SK-N-SH (cell line): ENCODE measurements around the gene TMOD3. TPM values are rescaled to one million over a fixed set of nuclear protein-coding genes. Genes with fewer than 3 reads are reported as not detected.

Experiments used
- CTCF ChIA-PET: fragments of 300-600, 350-600 bp; formaldehyde crosslinking; extraction: SDS; loops from one replicate; lab custom pipeline; 2021; lab: Yijun Ruan, JAX
- POLR2A ChIA-PET: fragments of 350-600 bp; sonication (Branson Sonifier 250); formaldehyde crosslinking; extraction: SDS; loops from one replicate; lab custom pipeline; 2020; ENCODE audit warnings: antibody characterized with exemption, inconsistent platforms; lab: Yijun Ruan, JAX
- DNase-seq: peaks from one replicate; pipeline ENCODE4 v3.0.0; 2012
- H2AFZ ChIP-seq: fragments of 200-600 bp; sonication (generic); 2 replicates; pipeline ENCODE4 v1.8.1; 2016; ENCODE audit warnings: antibody characterized with exemption, mild to moderate bottlenecking, low read depth
- H3F3A ChIP-seq: fragments of 200-600 bp; sonication (generic); replicated peaks from 2 replicates; pipeline ENCODE3; 2016; ENCODE audit warnings: antibody characterized with exemption, mild to moderate bottlenecking; ENCODE audit not compliant: insufficient read depth
- H3K27ac ChIP-seq, 2 experiments: fragments of 200-500 bp in 1 of 2; fragments of 200-600 bp in 1 of 2; sonication (Bioruptor generic) in 1 of 2; sonication (generic), shearing (Covaris generic) in 1 of 2; 2 replicates each; pipeline versions ENCODE4 v1.5.1 to v1.6.1; 2014 to 2016; ENCODE audit warnings: low read depth in 2 of 2, inconsistent platforms in 1 of 2, low read length in 1 of 2, mild to moderate bottlenecking in 1 of 2, mixed read lengths in 1 of 2
- H3K27me3 ChIP-seq: fragments of 200-600 bp; sonication (generic), shearing (Covaris generic); 2 replicates; pipeline ENCODE4 v1.6.1; 2016; ENCODE audit warnings: mixed run types; ENCODE audit not compliant: insufficient read depth
- H3K36me3 ChIP-seq, 2 experiments: fragments of 200-500 bp in 1 of 2; fragments of 200-600 bp in 1 of 2; sonication (Bioruptor generic) in 1 of 2; sonication (generic) in 1 of 2; replicated peaks in 1 of 2; 2 replicates each; pipeline versions ENCODE3 to v1.5.1; 2014 to 2016; ENCODE audit warnings: low read length in 1 of 2, mild to moderate bottlenecking in 1 of 2; ENCODE audit not compliant: insufficient read depth in 2 of 2, control insufficient read depth in 1 of 2
- H3K4me1 ChIP-seq, 2 experiments: fragments of 200-500 bp in 1 of 2; fragments of 200-600 bp in 1 of 2; sonication (Bioruptor generic) in 1 of 2; sonication (generic), shearing (Covaris generic) in 1 of 2; 2 replicates each; pipeline versions ENCODE4 v1.5.1 to v1.6.1; 2014 to 2016; ENCODE audit warnings: low read depth in 1 of 2, low read length in 1 of 2, mixed run types in 1 of 2; ENCODE audit not compliant: insufficient read depth in 2 of 2, control insufficient read depth in 1 of 2
- H3K4me2 ChIP-seq: fragments of 200-600 bp; sonication (generic), shearing (Covaris generic); 2 replicates; pipeline ENCODE4 v1.6.1; 2017; ENCODE audit warnings: mixed run types
- H3K4me3 ChIP-seq, 2 experiments: fragments of 200-500 bp in 1 of 2; fragments of 200-600 bp in 1 of 2; sonication (Bioruptor generic) in 1 of 2; sonication (generic), shearing (Covaris generic) in 1 of 2; 2 replicates each; pipeline versions ENCODE4 v1.5.1 to v1.8.1; 2014 to 2016; ENCODE audit warnings: low read depth in 2 of 2, inconsistent platforms in 1 of 2, low read length in 1 of 2, mild to moderate bottlenecking in 1 of 2, mixed read lengths in 1 of 2, moderate library complexity in 1 of 2
- H3K79me2 ChIP-seq: fragments of 200-600 bp; sonication (generic); 2 replicates; pipeline ENCODE4 v1.8.1; 2017; ENCODE audit warnings: mild to moderate bottlenecking; ENCODE audit not compliant: insufficient read depth
- H3K9ac ChIP-seq: fragments of 200-600 bp; sonication (generic); 2 replicates; pipeline ENCODE4 v1.6.1; 2017; ENCODE audit warnings: mixed run types
- H3K9me2 ChIP-seq: fragments of 200-600 bp; sonication (generic); 2 replicates; pipeline ENCODE4 v1.6.1; 2017; ENCODE audit warnings: mixed run types
- H3K9me3 ChIP-seq: fragments of 200-600 bp; sonication (generic); 2 replicates; pipeline ENCODE4 v1.6.1; 2017; ENCODE audit warnings: mixed run types, mild to moderate bottlenecking, moderate library complexity
- H4K20me1 ChIP-seq: fragments of 200-600 bp; sonication (generic); 2 replicates; pipeline ENCODE4 v1.6.1; 2017; ENCODE audit warnings: mild to moderate bottlenecking, mixed run types; ENCODE audit not compliant: insufficient read depth
- CHD2 ChIP-seq: fragments of 150-350 bp; IDR thresholded peaks from 2 replicates; pipeline ENCODE4 v1.6.1; 2018; ENCODE audit warnings: low read length; ENCODE audit not compliant: partially characterized antibody
- EP300 ChIP-seq, 2 experiments: IDR thresholded peaks; 2 replicates each; pipeline versions ENCODE4 v1.4.0 to v1.6.1; 2012; ENCODE audit warnings: borderline replicate concordance in 1 of 2, low read depth in 1 of 2, low read length in 1 of 2
- EZH2phosphoT487 ChIP-seq: fragments of 200-600 bp; sonication (generic); IDR thresholded peaks from 2 replicates; pipeline ENCODE4 v1.6.1; 2017; ENCODE audit warnings: low read depth, mixed run types, mild to moderate bottlenecking, antibody characterized with exemption, moderate library complexity, borderline replicate concordance
- GATA2 ChIP-seq: sonication (generic); formaldehyde crosslinking; IDR thresholded peaks from 2 replicates; pipeline ENCODE4 v1.5.0; 2020; ENCODE audit warnings: mild to moderate bottlenecking, missing genetic modification reagents
- JUND ChIP-seq: IDR thresholded peaks from 2 replicates; pipeline ENCODE4 v1.4.0; 2012
- NRF1 ChIP-seq: IDR thresholded peaks from 2 replicates; pipeline ENCODE4 v1.6.1; 2012; ENCODE audit warnings: low read depth, mild to moderate bottlenecking, low read length
- POLR2AphosphoS5 ChIP-seq: IDR thresholded peaks from 2 replicates; pipeline ENCODE4 v1.6.1; 2012; ENCODE audit warnings: low read depth, low read length
- RCOR1 ChIP-seq: fragments of 150-350 bp; IDR thresholded peaks from 2 replicates; pipeline ENCODE4 v1.6.1; 2017; ENCODE audit warnings: antibody characterized with exemption, low read length
- RXRA ChIP-seq: IDR thresholded peaks from 2 replicates; pipeline ENCODE4 v1.4.0; 2012; ENCODE audit warnings: low read depth, mild to moderate bottlenecking, borderline replicate concordance
- TAF1 ChIP-seq: IDR thresholded peaks from 2 replicates; pipeline ENCODE4 v1.6.1; 2012; ENCODE audit warnings: low read depth, mild to moderate bottlenecking, low read length, moderate library complexity, borderline replicate concordance
- TCF12 ChIP-seq: IDR thresholded peaks from 2 replicates; pipeline ENCODE4 v1.4.0; 2012
- TEAD4 ChIP-seq: IDR thresholded peaks from 2 replicates; pipeline ENCODE4 v1.4.0; 2012; ENCODE audit warnings: mild to moderate bottlenecking, borderline replicate concordance; ENCODE audit not compliant: insufficient read depth
- YY1 ChIP-seq: IDR thresholded peaks from 2 replicates; pipeline ENCODE4 v1.4.0; 2012; ENCODE audit warnings: low read depth, mild to moderate bottlenecking
- WGBS: methylation state at CpG from one replicate; pipeline ENCODE4 v1.1.6; 2017; ENCODE audit warnings: low lambda C conversion rate; 5-methylcytosine and 5-hydroxymethylcytosine counted together
- polyA plus RNA-seq, 3 experiments: library from polyadenylated mRNA; depleted of rRNA; stranded (reverse); fragments of >200 nt; gene quantifications; 2 replicates each; pipeline ENCODE4 v1.2.3, GENCODE V29; 2012
- TF ChIP-seq, protein P1 (sequence below): IDR thresholded peaks from 2 replicates; pipeline ENCODE4 v1.6.1; 2012; ENCODE audit warnings: mild to moderate bottlenecking, low read depth, low read length, moderate library complexity
- TF ChIP-seq, protein P2 (sequence below): fragments of 200-600 bp; sonication (generic); IDR thresholded peaks from 2 replicates; pipeline ENCODE4 v1.6.1; 2017; ENCODE audit warnings: antibody characterized with exemption, mild to moderate bottlenecking, moderate library complexity
- TF ChIP-seq, protein P3 (sequence below): IDR thresholded peaks from 2 replicates; pipeline ENCODE4 v1.4.0; 2012; ENCODE audit warnings: low read depth, borderline replicate concordance

Gene TMOD3
- polyA plus RNA-seq, 1 of the 3 experiments (the other 2 are of a cell fraction), result 6.0 TPM

DNA sequence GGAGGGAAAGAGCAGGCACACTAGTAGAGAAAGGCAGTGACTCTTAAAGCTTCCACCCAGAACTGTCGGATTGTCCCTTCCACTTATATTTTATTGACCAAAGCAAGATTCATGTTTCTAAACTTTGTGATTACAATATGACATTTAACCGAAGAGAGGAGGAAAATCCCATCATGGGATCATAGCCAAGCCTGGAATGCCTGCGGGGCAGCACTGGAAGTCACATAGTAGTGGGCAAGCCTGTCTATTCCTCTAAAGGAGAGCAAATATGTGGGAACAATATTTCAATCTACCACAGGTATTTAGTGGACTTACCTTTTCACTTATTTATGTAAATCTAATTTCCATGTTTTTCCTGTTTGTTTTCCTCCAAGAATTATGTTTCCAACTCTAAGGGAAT is 3.8 kb upstream of the TMOD3 start:
- Histone ChIP-seq H3K4me3 (no peak overlapping the region), H3K27me3 (no peaks in the 10 kb centered on the region), H3K9ac (no peak overlapping the region), H3K9me3 (0 out of 2 replicates have a peak, but pooled peaks cover 8% of the 10 kb centered on the region), H3F3A (no peaks in the 10 kb centered on the region), H4K20me1 (peaks cover under 1% of the 10 kb centered on the region), H3K9me2 (no peaks in the 10 kb centered on the region), H3K4me1 (peaks cover 0 to under 1% of the 10 kb centered on the region in 2 experiments; a peak in 1 of 4 replicates), H3K79me2 (peaks cover 13% of the 10 kb centered on the region), H3K4me2 (no peak overlapping the region), H3K36me3 (no peaks in the 10 kb centered on the region), H3K27ac (no peak overlapping the region), H2AFZ (no peak overlapping the region)
- ChIA-PET CTCF (interaction anchor here (1.0 to 1.7 kb wide), 4 partner anchors 15 to 57 kb away, joined by 3 to 11 read pairs (median 4); no protein-coding TSS in a partner anchor), POLR2A (no interaction called here)
- TF ChIP-seq, protein P1, sequence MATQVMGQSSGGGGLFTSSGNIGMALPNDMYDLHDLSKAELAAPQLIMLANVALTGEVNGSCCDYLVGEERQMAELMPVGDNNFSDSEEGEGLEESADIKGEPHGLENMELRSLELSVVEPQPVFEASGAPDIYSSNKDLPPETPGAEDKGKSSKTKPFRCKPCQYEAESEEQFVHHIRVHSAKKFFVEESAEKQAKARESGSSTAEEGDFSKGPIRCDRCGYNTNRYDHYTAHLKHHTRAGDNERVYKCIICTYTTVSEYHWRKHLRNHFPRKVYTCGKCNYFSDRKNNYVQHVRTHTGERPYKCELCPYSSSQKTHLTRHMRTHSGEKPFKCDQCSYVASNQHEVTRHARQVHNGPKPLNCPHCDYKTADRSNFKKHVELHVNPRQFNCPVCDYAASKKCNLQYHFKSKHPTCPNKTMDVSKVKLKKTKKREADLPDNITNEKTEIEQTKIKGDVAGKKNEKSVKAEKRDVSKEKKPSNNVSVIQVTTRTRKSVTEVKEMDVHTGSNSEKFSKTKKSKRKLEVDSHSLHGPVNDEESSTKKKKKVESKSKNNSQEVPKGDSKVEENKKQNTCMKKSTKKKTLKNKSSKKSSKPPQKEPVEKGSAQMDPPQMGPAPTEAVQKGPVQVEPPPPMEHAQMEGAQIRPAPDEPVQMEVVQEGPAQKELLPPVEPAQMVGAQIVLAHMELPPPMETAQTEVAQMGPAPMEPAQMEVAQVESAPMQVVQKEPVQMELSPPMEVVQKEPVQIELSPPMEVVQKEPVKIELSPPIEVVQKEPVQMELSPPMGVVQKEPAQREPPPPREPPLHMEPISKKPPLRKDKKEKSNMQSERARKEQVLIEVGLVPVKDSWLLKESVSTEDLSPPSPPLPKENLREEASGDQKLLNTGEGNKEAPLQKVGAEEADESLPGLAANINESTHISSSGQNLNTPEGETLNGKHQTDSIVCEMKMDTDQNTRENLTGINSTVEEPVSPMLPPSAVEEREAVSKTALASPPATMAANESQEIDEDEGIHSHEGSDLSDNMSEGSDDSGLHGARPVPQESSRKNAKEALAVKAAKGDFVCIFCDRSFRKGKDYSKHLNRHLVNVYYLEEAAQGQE, result no peak
- TF ChIP-seq GATA2 (CRISPR knock-in tag) (no peak), EZH2phosphoT487 (no peak), TEAD4 (no peak), TCF12 (no peak), CHD2 (no peak)
- TF ChIP-seq, protein P2, sequence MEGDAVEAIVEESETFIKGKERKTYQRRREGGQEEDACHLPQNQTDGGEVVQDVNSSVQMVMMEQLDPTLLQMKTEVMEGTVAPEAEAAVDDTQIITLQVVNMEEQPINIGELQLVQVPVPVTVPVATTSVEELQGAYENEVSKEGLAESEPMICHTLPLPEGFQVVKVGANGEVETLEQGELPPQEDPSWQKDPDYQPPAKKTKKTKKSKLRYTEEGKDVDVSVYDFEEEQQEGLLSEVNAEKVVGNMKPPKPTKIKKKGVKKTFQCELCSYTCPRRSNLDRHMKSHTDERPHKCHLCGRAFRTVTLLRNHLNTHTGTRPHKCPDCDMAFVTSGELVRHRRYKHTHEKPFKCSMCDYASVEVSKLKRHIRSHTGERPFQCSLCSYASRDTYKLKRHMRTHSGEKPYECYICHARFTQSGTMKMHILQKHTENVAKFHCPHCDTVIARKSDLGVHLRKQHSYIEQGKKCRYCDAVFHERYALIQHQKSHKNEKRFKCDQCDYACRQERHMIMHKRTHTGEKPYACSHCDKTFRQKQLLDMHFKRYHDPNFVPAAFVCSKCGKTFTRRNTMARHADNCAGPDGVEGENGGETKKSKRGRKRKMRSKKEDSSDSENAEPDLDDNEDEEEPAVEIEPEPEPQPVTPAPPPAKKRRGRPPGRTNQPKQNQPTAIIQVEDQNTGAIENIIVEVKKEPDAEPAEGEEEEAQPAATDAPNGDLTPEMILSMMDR, result no peak
- DNase-seq, result no peak
- 76% methylated on average over 3 of the region's 3 CpGs for WGBS

DNA sequence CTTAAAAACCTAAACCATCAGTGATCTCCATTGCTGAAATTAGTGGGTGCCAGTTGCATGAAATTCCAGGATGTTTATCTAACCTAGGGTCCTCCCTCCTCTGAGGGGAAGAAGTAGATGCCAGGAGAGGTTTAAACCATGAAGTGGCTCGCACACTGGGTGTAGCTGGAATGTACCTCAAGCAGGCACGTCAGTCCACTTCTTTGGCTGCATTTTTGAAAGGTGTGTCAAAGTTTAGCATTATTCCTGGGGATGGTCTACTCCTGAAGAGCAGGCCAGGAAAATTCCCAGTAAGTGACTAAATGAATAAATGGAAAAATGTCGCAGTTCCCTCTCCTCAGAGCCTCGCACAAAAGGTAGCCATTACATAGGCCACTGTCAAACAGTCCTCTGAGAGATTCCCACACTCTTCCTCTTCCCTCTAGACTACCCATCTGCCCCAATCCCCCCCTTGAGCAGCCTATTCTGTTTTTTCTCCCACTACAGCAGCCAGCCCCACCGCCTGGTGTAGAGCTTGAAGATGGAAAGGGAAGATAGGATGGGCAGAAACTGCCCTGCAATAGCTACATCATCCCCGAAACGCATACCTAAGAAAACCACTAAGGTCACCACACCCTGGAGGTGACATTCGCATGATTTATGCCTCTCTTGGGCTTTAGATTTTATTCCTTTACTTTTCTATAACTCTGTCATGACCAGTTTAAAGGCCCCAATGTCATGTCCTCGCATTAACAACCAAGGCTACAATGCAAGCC is 655 bp upstream of the TMOD3 start:
- Histone ChIP-seq H3F3A (peaks cover 9% of the 10 kb centered on the region), H3K27ac (no peak overlapping the region; a peak in 1 of 4 replicates), H3K4me2 (no peak overlapping the region), H3K79me2 (peaks cover 44% of the 10 kb centered on the region), H2AFZ (peak overlapping the region; percentile 27; the same call in 1 of the 2 replicates), H3K9me2 (no peaks in the 10 kb centered on the region), H3K27me3 (no peaks in the 10 kb centered on the region), H3K4me3 (no peak overlapping the region; a peak in 1 of 4 replicates), H3K9me3 (no peaks in the 10 kb centered on the region), H3K36me3 (peaks cover 0 to 4% of the 10 kb centered on the region in 2 experiments), H3K9ac (no peak overlapping the region), H4K20me1 (peaks cover 30% of the 10 kb centered on the region), H3K4me1 (peaks cover 7 to 8% of the 10 kb centered on the region in 2 experiments; a peak in 3 of 4 replicates)
- TF ChIP-seq JUND (no peak), EP300 (IDR thresholded peaks at IDR 0.05; ENCODE audit: borderline replicate concordance in 1 of 2, low read depth in 1 of 2, low read length in 1 of 2) (no peak), NRF1 (no peak), GATA2 (CRISPR knock-in tag) (no peak), RCOR1 (no peak), TAF1 (no peak), RXRA (no peak), POLR2AphosphoS5 (no peak), YY1 (no peak)
- TF ChIP-seq, protein P3, sequence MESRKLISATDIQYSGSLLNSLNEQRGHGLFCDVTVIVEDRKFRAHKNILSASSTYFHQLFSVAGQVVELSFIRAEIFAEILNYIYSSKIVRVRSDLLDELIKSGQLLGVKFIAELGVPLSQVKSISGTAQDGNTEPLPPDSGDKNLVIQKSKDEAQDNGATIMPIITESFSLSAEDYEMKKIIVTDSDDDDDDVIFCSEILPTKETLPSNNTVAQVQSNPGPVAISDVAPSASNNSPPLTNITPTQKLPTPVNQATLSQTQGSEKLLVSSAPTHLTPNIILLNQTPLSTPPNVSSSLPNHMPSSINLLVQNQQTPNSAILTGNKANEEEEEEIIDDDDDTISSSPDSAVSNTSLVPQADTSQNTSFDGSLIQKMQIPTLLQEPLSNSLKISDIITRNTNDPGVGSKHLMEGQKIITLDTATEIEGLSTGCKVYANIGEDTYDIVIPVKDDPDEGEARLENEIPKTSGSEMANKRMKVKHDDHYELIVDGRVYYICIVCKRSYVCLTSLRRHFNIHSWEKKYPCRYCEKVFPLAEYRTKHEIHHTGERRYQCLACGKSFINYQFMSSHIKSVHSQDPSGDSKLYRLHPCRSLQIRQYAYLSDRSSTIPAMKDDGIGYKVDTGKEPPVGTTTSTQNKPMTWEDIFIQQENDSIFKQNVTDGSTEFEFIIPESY, result no peak
- TF ChIP-seq, protein P2, result no peak
- no peak for DNase-seq
- WGBS, result 56% methylated on average over 9 of the region's 9 CpGs
- POLR2A ChIA-PET, result interaction anchor here (1.5 kb wide), 1 partner anchor 10 kb away, joined by 6 read pairs; no protein-coding TSS in a partner anchor
- CTCF ChIA-PET, result interaction anchor here (1.0 kb wide), 1 partner anchor 29 kb away, joined by 3 read pairs; no protein-coding TSS in a partner anchor
